H1 (cell line): ENCODE data around the gene RBP5. TPM values are rescaled to one million over a fixed set of nuclear protein-coding genes. Genes with fewer than 3 reads are reported as not detected.
A peak's percentile ranks its signal among the peaks of the same experiment; 100 is the strongest.

ENCODE experiments used
- CTCF ChIA-PET: fragments of 300-600 bp; sonication (Branson Sonifier 250); formaldehyde crosslinking; loops from one replicate; lab custom pipeline; 2021; ENCODE audit not compliant: partially characterized antibody; lab: Charles Lee
- POLR2A ChIA-PET: fragments of 300-600 bp; sonication (Branson Sonifier 250); formaldehyde crosslinking; loops from one replicate; lab custom pipeline; 2021; ENCODE audit warnings: inconsistent platforms; ENCODE audit not compliant: partially characterized antibody; lab: Charles Lee
- DNase-seq, 2 experiments: peaks; one replicate each; pipeline versions ENCODE4 v3.0.0 to v3.0.0-alpha.2; 2010 to 2022; ENCODE audit warnings: low spot score in 2 of 2, low read depth in 1 of 2, mixed read lengths in 1 of 2
- FAIRE-seq: peaks from 2 replicates; lab custom pipeline; 2011; peaks lifted over from hg19 to GRCh38; lab: Jason Lieb, UNC
- H2AFZ ChIP-seq: 2 replicates; pipeline ENCODE4 v1.8.1; 2012; ENCODE audit warnings: low read length, inconsistent platforms
- H2AK5ac ChIP-seq: 2 replicates; pipeline ENCODE4 v1.6.1; 2013; ENCODE audit warnings: low read depth, low read length
- H2BK120ac ChIP-seq: replicated peaks from 2 replicates; pipeline ENCODE3; 2013; ENCODE audit warnings: low read depth, low read length, inconsistent platforms
- H2BK12ac ChIP-seq: 2 replicates; pipeline ENCODE4 v1.6.1; 2013; ENCODE audit warnings: low read depth, low read length
- H2BK15ac ChIP-seq: 2 replicates; pipeline ENCODE4 v1.6.1; 2013; ENCODE audit warnings: low read length
- H2BK20ac ChIP-seq: 2 replicates; pipeline ENCODE4 v1.6.1; 2013; ENCODE audit warnings: low read length
- H2BK5ac ChIP-seq: 2 replicates; pipeline ENCODE4 v1.6.1; 2013; ENCODE audit warnings: low read depth, low read length
- H3K14ac ChIP-seq: 2 replicates; pipeline ENCODE4 v1.6.1; 2013; ENCODE audit warnings: inconsistent platforms; ENCODE audit not compliant: insufficient read length
- H3K18ac ChIP-seq: 2 replicates; pipeline ENCODE4 v1.6.1; 2013; ENCODE audit warnings: low read length; ENCODE audit errors: extremely low read depth
- H3K23ac ChIP-seq: 2 replicates; pipeline ENCODE4 v1.6.1; 2013; ENCODE audit warnings: inconsistent platforms; ENCODE audit not compliant: insufficient read length
- H3K23me2 ChIP-seq: 2 replicates; pipeline ENCODE4 v1.6.1; 2013; ENCODE audit warnings: low read depth, low read length
- H3K27ac ChIP-seq: 2 replicates; pipeline ENCODE4 v1.6.1; 2011; ENCODE audit warnings: low read depth, low read length, inconsistent platforms
- H3K27me3 ChIP-seq, 4 experiments: replicated peaks in 1 of 4; 1 replicate in 1 of 4; 2 replicates in 3 of 4; pipeline versions ENCODE4 v1.6.1 to v1.8.1; 2011 to 2013; ENCODE audit warnings: low read length in 3 of 4, mild to moderate bottlenecking in 3 of 4, inconsistent platforms in 2 of 4, mixed read lengths in 2 of 4, moderate library complexity in 1 of 4; ENCODE audit not compliant: control insufficient read depth in 3 of 4, insufficient read depth in 3 of 4; ENCODE audit errors: extremely low read depth in 1 of 4
- H3K36me3 ChIP-seq, 4 experiments: 2 replicates each; pipeline versions ENCODE4 v1.6.1 to v1.8.1; 2011 to 2013; ENCODE audit warnings: mild to moderate bottlenecking in 4 of 4, low read length in 3 of 4, moderate library complexity in 2 of 4, control low read depth in 1 of 4, inconsistent platforms in 1 of 4; ENCODE audit not compliant: insufficient read depth in 4 of 4, control insufficient read depth in 2 of 4
- H3K4ac ChIP-seq: replicated peaks from 2 replicates; pipeline ENCODE3; 2013; ENCODE audit warnings: low read length, low read depth, mixed read lengths, inconsistent platforms; ENCODE audit not compliant: insufficient read length
- H3K4me1 ChIP-seq, 4 experiments: replicated peaks in 1 of 4; 1 replicate in 1 of 4; 2 replicates in 3 of 4; pipeline versions ENCODE4 v1.6.1 to v1.8.1; 2011 to 2013; ENCODE audit warnings: low read length in 3 of 4, inconsistent platforms in 2 of 4, mixed read lengths in 1 of 4; ENCODE audit not compliant: insufficient read depth in 4 of 4, control insufficient read depth in 3 of 4
- H3K4me2 ChIP-seq, 2 experiments: 2 replicates each; pipeline versions ENCODE4 v1.6.1 to v1.8.1; 2011 to 2013; ENCODE audit warnings: low read depth in 2 of 2, low read length in 2 of 2, control low read depth in 1 of 2, inconsistent platforms in 1 of 2, mild to moderate bottlenecking in 1 of 2; ENCODE audit not compliant: insufficient read depth in 1 of 2
- H3K4me3 ChIP-seq, 4 experiments: fragments of 200-600, 300-600 bp in 1 of 4; sonication (generic), shearing (Covaris generic), sonication (Bioruptor Twin) in 1 of 4; 2 replicates each; pipeline versions ENCODE4 v1.5.1 to v1.8.1; 2011 to 2016; ENCODE audit warnings: low read length in 4 of 4, low read depth in 3 of 4, control low read depth in 2 of 4, inconsistent platforms in 2 of 4, mild to moderate bottlenecking in 2 of 4, mixed read lengths in 1 of 4, moderate library complexity in 1 of 4; ENCODE audit not compliant: insufficient read depth in 2 of 4; ENCODE audit errors: extremely low read depth in 1 of 4
- H3K56ac ChIP-seq: replicated peaks from 2 replicates; pipeline ENCODE3; 2013; ENCODE audit warnings: low read depth, mild to moderate bottlenecking, mixed read lengths, low read length, inconsistent platforms; ENCODE audit not compliant: insufficient read length
- H3K79me1 ChIP-seq: 2 replicates; pipeline ENCODE4 v1.6.1; 2013; ENCODE audit warnings: low read depth, low read length, control low read depth
- H3K79me2 ChIP-seq, 2 experiments: 2 replicates each; pipeline versions ENCODE4 v1.6.1 to v1.8.1; 2012 to 2013; ENCODE audit warnings: low read length in 2 of 2, mild to moderate bottlenecking in 2 of 2, inconsistent platforms in 1 of 2; ENCODE audit not compliant: insufficient read depth in 2 of 2, control insufficient read depth in 1 of 2
- H3K9ac ChIP-seq, 4 experiments: replicated peaks in 1 of 4; 1 replicate in 1 of 4; 2 replicates in 3 of 4; pipeline versions ENCODE4 v1.6.1 to v1.8.1; 2011 to 2013; ENCODE audit warnings: low read depth in 3 of 4, low read length in 3 of 4, control low read depth in 2 of 4, mild to moderate bottlenecking in 2 of 4, moderate library complexity in 2 of 4, inconsistent platforms in 1 of 4; ENCODE audit errors: extremely low read depth in 1 of 4
- H3K9me3 ChIP-seq, 2 experiments: 2 replicates each; pipeline versions ENCODE4 v1.6.1 to v1.8.1; 2012 to 2013; ENCODE audit warnings: mild to moderate bottlenecking in 2 of 2, moderate library complexity in 2 of 2, control low read depth in 1 of 2, inconsistent platforms in 1 of 2, low read depth in 1 of 2, low read length in 1 of 2, mixed read lengths in 1 of 2; ENCODE audit not compliant: insufficient read depth in 2 of 2
- H4K20me1 ChIP-seq, 2 experiments: replicated peaks in 1 of 2; 2 replicates each; pipeline versions ENCODE3 to v1.8.1; 2011 to 2013; ENCODE audit warnings: inconsistent platforms in 2 of 2, low read length in 2 of 2, mild to moderate bottlenecking in 1 of 2; ENCODE audit not compliant: insufficient read depth in 2 of 2, control insufficient read depth in 1 of 2
- H4K5ac ChIP-seq: 2 replicates; pipeline ENCODE4 v1.6.1; 2013; ENCODE audit warnings: low read length, low read depth, mixed read lengths, inconsistent platforms; ENCODE audit not compliant: insufficient read length
- H4K8ac ChIP-seq: 2 replicates; pipeline ENCODE4 v1.8.0; 2013; ENCODE audit warnings: mild to moderate bottlenecking, moderate library complexity, low read length, inconsistent platforms; ENCODE audit not compliant: insufficient read depth; ENCODE audit errors: extremely low read depth
- H4K91ac ChIP-seq: replicated peaks from 2 replicates; pipeline ENCODE3; 2013; ENCODE audit warnings: low read length, mixed read lengths, inconsistent platforms; ENCODE audit not compliant: insufficient read length
- ASH2L ChIP-seq: fragments of 200-600, 300-600 bp; sonication (generic); IDR thresholded peaks from one replicate; pipeline ENCODE4 v1.7.1; 2017; ENCODE audit warnings: low read length
- CBX8 ChIP-seq: fragments of 300-800, 300-1000 bp; sonication (generic); IDR thresholded peaks from 2 replicates; pipeline ENCODE4 v1.7.1; 2016; ENCODE audit warnings: low read depth, low read length, borderline replicate concordance
- CTBP2 ChIP-seq: IDR thresholded peaks from 2 replicates; pipeline ENCODE4 v1.7.0; 2011; ENCODE audit warnings: borderline replicate concordance, mild to moderate bottlenecking, moderate library complexity, mixed read lengths, low read length; ENCODE audit not compliant: insufficient read depth, insufficient read length
- CTCF ChIP-seq, 3 experiments: IDR thresholded peaks; 1 replicate in 2 of 3; 2 replicates in 1 of 3; pipeline versions ENCODE4 v1.5.1 to v1.6.1; 2011; ENCODE audit warnings: low read length in 3 of 3, mild to moderate bottlenecking in 3 of 3, inconsistent platforms in 2 of 3, low read depth in 1 of 3, moderate library complexity in 1 of 3; ENCODE audit not compliant: insufficient read depth in 1 of 3; ENCODE audit errors: control extremely low read depth in 1 of 3
- POLR2A ChIP-seq, 2 experiments: IDR thresholded peaks; 1 replicate in 1 of 2; 2 replicates in 1 of 2; pipeline ENCODE4 v1.6.1; 2011; ENCODE audit warnings: low read depth in 2 of 2, low read length in 2 of 2, mild to moderate bottlenecking in 2 of 2; ENCODE audit errors: control extremely low read depth in 1 of 2
- RNF2 ChIP-seq: fragments of 200-900, 300-1000 bp; sonication (generic); IDR thresholded peaks from 2 replicates; pipeline ENCODE4 v1.7.1; 2016; ENCODE audit warnings: borderline replicate concordance, low read depth, mild to moderate bottlenecking, antibody characterized with exemption, low read length; ENCODE audit not compliant: poor library complexity, severe bottlenecking; ENCODE audit errors: missing control alignments
- SIN3A ChIP-seq, 2 experiments: IDR thresholded peaks in 1 of 2; conservative IDR thresholded peaks in 1 of 2; 2 replicates each; pipeline ENCODE4 v1.6.1; 2011 to 2012; ENCODE audit warnings: low read length in 2 of 2, improper control_type of control experiment in 1 of 2, low read depth in 1 of 2, mild to moderate bottlenecking in 1 of 2
- SIRT6 ChIP-seq: IDR thresholded peaks from one replicate; pipeline ENCODE4 v1.7.1; 2012; ENCODE audit warnings: low read length, inconsistent platforms
- SP1 ChIP-seq: IDR thresholded peaks from 2 replicates; pipeline ENCODE4 v1.6.1; 2011; ENCODE audit warnings: low read depth, low read length
- WGBS, 2 experiments: shearing (Covaris generic) in 1 of 2; methylation state at CpG; one replicate each; pipeline versions ENCODE4 v1.1.6 to v1.1.7; 2013 to 2015; ENCODE audit warnings: low lambda C conversion rate in 2 of 2, mixed read lengths in 2 of 2, inconsistent platforms in 1 of 2, low coverage in 1 of 2, missing lambda C conversion rate in 1 of 2; ENCODE audit not compliant: insufficient replicate concordance in 2 of 2, insufficient coverage in 1 of 2, insufficient read length in 1 of 2; ENCODE audit errors: extremely low coverage in 1 of 2, missing lambda C conversion rate in 1 of 2; 5-methylcytosine and 5-hydroxymethylcytosine counted together
- polyA plus RNA-seq, 7 experiments: library from polyadenylated mRNA; depleted of rRNA in 3 of 7; stranded (reverse) in 5 of 7; unstranded in 2 of 7; fragments of >200 nt in 5 of 7; fragments of 200-250 nt in 2 of 7; gene quantifications; 1 replicate in 5 of 7; 2 replicates in 1 of 7; 4 replicates in 1 of 7; pipeline versions ENCODE4 v1.2.1 to v1.2.3, GENCODE V29; 2011 to 2013; ENCODE audit warnings: missing spikeins in 2 of 7, mixed read lengths in 2 of 7
- total RNA-seq: library from RNA; stranded (reverse); fragmentation: NEBNext Ultra II Directional; extraction: Animal tissue kit (Norgen Biotek cat#: 25700); gene quantifications from 2 replicates; pipeline ENCODE4 v1.2.1, GENCODE V29; 2021

Gene RBP5
- total and polyA plus RNA-seq, 2 of the 8 experiments (the other 6 are each of a cell fraction or from before 2014, with no cell fraction given): 1.2 to 1.9 TPM

GRCh38 chr12:7144414-7145120 lies 15.9 kb upstream of the RBP5 start:
- no peak overlapping the region for H3K14ac ChIP-seq
- no peak overlapping the region for H3K9ac ChIP-seq
- H3K79me2 ChIP-seq: no peaks in the 10 kb centered on the region
- no peak overlapping the region for H3K4ac ChIP-seq
- H3K27ac ChIP-seq: no peak overlapping the region
- no peak overlapping the region for H2BK5ac ChIP-seq
- H3K4me2 ChIP-seq: no peak overlapping the region
- no peak overlapping the region for H3K56ac ChIP-seq
- no peak overlapping the region for H2BK20ac ChIP-seq
- no peak overlapping the region for H3K18ac ChIP-seq
- peaks cover 0 to 3% of the 10 kb centered on the region in 2 experiments; a peak in 1 of 4 replicates for H3K9me3 ChIP-seq
- no peak overlapping the region for H4K5ac ChIP-seq
- H4K20me1 ChIP-seq: no peaks in the 10 kb centered on the region
- WGBS, 2 experiments: 65% methylated on average over 11 of the region's 11 CpGs; no CpG with 5 or more reads in 1 of the 2 experiments
- H3K23me2 ChIP-seq: no peaks in the 10 kb centered on the region
- H4K91ac ChIP-seq: no peak overlapping the region
- H4K8ac ChIP-seq: no peak overlapping the region
- no peak overlapping the region for H2AK5ac ChIP-seq
- H3K23ac ChIP-seq: no peak overlapping the region
- FAIRE-seq: no peak
- ChIA-PET POLR2A (interaction anchor here (0.6 to 1.3 kb wide), 4 partner anchors 14 to 214 kb away, joined by 3 read pairs; partner anchors contain the start of genes C12orf57, CLSTN3 and RNU7-1), CTCF (interaction anchor here (0.5 to 9.8 kb wide), 40 partner anchors 9 to 509 kb away, joined by 3 to 151 read pairs (median 4); partner anchors contain the start of genes C1RL, C1S, CLSTN3 and PEX5)
- H3K27me3 ChIP-seq: no peaks in the 10 kb centered on the region
- no peak for DNase-seq
- H2BK120ac ChIP-seq: no peak overlapping the region
- no peak overlapping the region for H2BK12ac ChIP-seq
- no peak overlapping the region for H2BK15ac ChIP-seq
- no peak overlapping the region for H3K4me3 ChIP-seq
- H3K4me1 ChIP-seq: no peaks in the 10 kb centered on the region
- H3K79me1 ChIP-seq: no peaks in the 10 kb centered on the region
- no peak overlapping the region for H2AFZ ChIP-seq
- H3K36me3 ChIP-seq: peaks cover 0 to 7% (median 0%) of the 10 kb centered on the region in 4 experiments; a peak in 3 of 8 replicates
- no peak for TF ChIP-seq SIRT6
- TF ChIP-seq RNF2: no peak
- no peak for TF ChIP-seq CTBP2
- no peak for TF ChIP-seq CBX8
- peak in 2 of 3 experiments; percentile 38 to 52; a peak in 2 of 4 replicates for TF ChIP-seq CTCF (IDR thresholded peaks at IDR 0.05; ENCODE audit: control extremely low read depth in 1 of 3, insufficient read depth in 1 of 3, low read depth in 1 of 3, low read length in 3 of 3)
- no peak for TF ChIP-seq POLR2A (IDR thresholded peaks at IDR 0.05; ENCODE audit: control extremely low read depth in 1 of 2, low read depth in 2 of 2, low read length in 2 of 2)
- TF ChIP-seq SP1: no peak
- TF ChIP-seq SIN3A (conservative IDR thresholded peaks at IDR 0.05 in 1 of 2, IDR thresholded peaks at IDR 0.05 in 1 of 2; ENCODE audit: low read depth in 1 of 2, low read length in 2 of 2): no peak
- no peak for TF ChIP-seq ASH2L
